Pons (tissue), 1 donor: ENCODE data around the gene GRIK3.

Experiments used
- DNase-seq: peaks from one replicate; pipeline ENCODE4 v3.0.0-alpha.2; 2016; ENCODE audit warnings: low spot score

The GRIK3 gene

GRCh38 chr1:37012226-37012625, 22.1 kb downstream of the GRIK3 start:
- DNase-seq = no peak

DNA sequence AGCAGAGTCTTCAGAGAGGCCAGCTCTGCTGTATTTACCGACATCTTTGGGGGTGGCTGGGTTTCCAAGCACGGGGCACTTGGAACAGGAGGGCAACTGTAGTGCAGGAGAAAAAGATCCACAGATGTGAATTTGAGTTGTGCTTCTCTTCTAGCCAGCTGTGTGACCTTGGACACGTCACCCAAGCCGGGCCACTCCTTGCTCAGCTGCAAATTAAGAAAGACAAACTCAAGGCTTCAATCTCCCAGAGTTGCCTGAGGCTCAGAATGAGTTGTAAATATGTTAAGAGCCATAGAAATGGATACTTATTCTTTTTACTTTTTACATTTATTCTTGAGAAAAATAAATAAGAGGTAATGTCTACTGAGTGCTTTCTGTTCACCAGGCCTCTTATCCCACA, 24.3 kb downstream of the GRIK3 start:
- no peak for DNase-seq

GRCh38 chr1:37009521-37009920, 24.8 kb downstream of the GRIK3 start:
- DNase-seq = no peak

DNA sequence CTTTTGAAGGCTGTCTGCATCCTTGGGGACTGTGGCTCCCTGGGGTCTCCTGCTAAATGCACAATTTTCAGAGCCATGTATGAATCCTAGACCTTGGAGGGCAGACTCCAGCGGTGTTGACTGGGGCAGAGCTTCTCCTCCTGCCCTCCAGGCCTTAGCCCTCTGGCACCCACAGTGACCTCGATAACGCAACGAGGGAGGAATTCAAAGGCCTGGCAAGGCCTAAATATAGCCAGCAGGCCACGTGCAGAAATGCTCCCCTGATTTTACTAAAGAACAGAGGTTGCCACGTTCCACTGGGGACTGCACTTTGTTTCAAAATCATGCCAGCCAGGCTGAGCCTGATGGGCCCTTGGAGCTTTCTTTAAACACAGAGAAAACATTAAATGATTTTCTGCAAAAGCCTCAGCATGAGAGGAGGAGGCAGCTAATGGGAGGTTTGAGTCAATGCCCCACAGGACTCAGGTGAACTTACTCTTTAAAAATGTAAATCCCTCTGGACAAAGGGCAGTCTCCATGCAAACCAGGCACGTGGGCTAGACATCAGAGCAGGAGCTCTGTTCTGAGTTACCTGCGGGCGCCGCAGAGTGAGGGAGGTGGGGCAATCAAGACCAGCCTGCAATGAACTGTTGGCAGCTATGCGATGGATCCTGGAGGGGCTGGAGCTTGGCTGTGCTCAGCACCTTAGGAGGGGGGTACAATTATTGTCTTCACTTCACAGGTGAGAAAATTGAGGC, 28.0 kb downstream of the GRIK3 start:
- DNase-seq = no peak

- DNase-seq = no peak
These were observed 31.4 kb downstream of the GRIK3 start for GRCh38 chr1:37002898-37003297.

DNA sequence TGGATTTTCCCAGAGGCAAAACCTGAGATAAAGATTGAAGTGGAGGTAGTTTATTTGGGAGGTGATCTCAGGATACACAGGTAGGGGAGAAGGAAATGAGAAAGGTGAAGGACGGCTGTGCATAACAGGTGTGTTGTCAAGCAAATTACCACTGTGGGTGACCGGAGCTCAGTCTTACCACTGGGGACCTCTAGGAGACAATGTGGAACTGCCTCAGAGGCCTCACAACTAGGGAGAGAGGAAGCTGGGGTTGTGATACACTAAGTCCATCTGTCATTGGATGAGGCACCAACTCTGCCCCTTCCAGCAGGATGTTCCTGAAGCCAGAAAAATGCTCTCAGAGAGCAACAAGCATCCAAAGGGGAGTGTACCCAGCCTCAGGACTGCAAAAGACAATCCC, 32.6 kb downstream of the GRIK3 start:
- DNase-seq = no peak

GRCh38 chr1:36996106-36996505, 38.2 kb downstream of the GRIK3 start:
- no peak for DNase-seq

DNA sequence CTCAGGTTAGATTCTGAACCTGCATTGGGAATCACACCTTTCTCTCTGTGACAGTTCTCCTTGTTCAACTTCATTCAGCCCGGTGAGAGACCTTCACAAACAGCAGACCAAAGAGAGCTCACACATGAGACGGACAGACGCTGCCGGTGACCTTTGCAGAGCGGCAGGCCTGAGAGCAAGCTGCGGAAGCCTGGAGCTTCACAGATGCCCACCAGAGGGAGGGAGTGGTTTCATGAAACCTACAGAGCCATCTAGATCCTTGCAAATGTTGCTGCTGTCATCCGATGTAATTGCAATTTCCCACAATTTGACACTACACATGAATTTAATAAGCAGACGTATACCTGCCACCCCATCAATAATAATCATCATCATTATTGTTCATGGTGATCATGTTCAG, 39.4 kb downstream of the GRIK3 start:
- DNase-seq = no peak

GRCh38 chr1:36994294-36994693, 40.0 kb downstream of the GRIK3 start:
- DNase-seq = no peak

- DNase-seq = no peak
These were observed 42.0 kb downstream of the GRIK3 start for GRCh38 chr1:36992139-36992943.

GRCh38 chr1:36991551-36991950, 42.8 kb downstream of the GRIK3 start:
- no peak for DNase-seq

DNA sequence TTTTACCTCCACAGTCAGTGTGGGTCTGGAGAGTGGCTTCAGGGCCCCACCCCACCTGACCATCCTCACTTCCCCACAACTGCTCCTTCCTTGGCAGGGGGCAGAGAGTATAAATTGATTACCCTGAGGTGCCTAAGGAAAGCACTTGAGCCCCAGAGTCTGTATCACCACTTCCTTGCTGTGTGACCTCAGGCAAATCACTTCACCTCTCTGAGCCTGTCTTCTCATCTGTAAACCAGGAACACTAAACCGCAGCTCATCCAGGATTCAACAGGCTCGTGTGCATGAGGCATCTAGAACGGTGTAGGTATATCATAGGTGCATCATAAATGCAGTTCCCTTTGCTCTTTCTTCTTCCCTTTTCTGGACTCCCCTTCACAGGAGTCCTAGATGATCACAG, 43.4 kb downstream of the GRIK3 start:
- no peak for DNase-seq

- peak; percentile 68 for DNase-seq
These were observed 45.1 kb downstream of the GRIK3 start for GRCh38 chr1:36989241-36989640.

- DNase-seq = peak; percentile 93
These were observed 45.5 kb downstream of the GRIK3 start for GRCh38 chr1:36988741-36989193.

DNA sequence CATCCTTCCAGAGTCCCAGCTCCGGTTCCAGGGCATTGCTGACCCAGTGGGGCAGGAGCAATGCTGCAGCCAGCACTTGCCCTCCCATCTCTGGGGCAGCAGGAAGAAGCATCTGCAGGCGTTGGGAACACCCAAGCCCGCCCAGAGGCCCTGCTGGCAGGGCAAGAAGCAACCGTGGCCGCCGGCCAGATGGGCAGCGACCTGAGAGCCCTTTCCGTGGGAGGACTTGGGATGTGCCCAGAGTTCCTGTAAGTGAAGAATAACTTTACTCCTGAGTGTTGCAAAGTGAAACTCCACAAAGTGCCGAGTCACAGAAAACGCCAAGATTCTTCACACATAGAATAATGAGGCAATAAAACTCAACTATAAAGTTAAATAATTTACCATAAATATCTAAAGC, 46.0 kb downstream of the GRIK3 start:
- no peak for DNase-seq

GRCh38 chr1:36987276-36987675, 47.0 kb downstream of the GRIK3 start:
- DNase-seq = no peak

- no peak for DNase-seq
These were observed 47.9 kb downstream of the GRIK3 start for GRCh38 chr1:36986241-36986985.

GRCh38 chr1:36984675-36985074, 49.6 kb downstream of the GRIK3 start:
- DNase-seq = no peak

DNA sequence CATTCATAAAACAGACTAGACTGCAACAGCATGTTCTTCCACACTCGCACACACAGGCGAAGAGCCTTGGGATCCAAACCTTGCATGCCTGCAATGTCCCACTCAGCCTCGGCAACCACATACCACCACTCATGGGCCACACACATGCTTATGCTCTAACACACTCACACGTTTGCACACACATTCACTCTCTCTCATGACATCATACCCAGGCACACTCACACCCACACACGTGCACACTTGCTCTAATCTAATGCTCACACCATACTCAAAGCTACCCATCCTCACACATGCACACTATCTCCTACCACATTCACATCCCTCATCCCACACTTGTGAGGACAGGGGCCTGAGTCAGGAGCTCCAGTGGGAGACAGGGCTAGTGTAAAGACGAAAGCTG, 50.3 kb downstream of the GRIK3 start:
- DNase-seq = no peak

GRCh38 chr1:36982709-36983108, 51.6 kb downstream of the GRIK3 start:
- DNase-seq = no peak

DNA sequence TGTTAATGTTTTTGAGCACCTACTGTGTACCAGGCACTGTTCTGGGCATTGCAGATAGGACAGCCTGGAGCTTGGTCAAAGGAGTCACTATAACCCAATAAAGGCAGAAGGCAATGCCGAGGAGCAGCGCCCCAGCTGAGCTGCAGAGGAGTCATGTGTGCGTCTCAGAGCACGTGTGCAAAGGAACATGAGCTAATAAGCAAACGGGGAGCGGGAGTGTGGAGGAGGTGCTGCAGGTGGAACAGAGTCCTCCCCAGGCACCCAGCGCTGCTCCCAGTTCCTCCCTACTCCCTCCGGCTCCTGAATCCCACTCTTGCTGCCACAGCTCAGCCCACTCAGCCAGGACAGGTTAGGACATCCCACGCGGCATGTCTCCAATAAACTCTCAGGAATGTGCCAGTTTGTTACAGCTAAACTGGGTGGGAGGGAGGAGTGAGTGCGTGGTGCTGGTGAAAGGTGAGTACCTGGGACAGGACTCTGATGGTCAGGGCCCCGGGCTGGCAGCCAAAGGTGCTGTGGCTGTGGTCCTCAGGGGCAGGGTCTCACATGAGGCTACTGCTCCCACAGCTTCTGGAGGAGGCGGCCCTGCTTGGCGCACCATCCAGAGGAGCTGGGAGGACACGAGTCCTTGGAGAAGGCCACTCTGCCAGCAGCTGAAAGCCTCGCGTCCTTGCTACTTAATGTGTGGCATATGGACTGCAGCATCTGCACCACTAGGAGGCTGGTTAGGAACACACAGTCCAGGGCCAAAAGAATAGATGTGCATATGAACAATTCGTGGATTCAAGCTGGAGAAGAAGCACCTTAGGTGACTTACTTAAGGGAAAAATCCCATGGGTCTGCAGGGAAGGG, 52.3 kb downstream of the GRIK3 start:
- DNase-seq = peak; percentile 21

GRCh38 chr1:36981126-36981525, 53.2 kb downstream of the GRIK3 start:
- DNase-seq = no peak
